ENCODE measurements around the gene FAM3C.

GRCh38 chr7:121371883-121372282, 24.2 kb downstream of the FAM3C start:
- TF ChIP-seq CTCF (IDR thresholded peaks at IDR 0.05 in 2 of 3, conservative IDR thresholded peaks at IDR 0.05 in 1 of 3; ENCODE audit: borderline replicate concordance in 1 of 3, insufficient read depth in 1 of 3, low read depth in 2 of 3, low read length in 2 of 3) (no peak), EZH2phosphoT487 (IDR thresholded peaks at IDR 0.05; ENCODE audit: borderline replicate concordance) (no peak), POLR2A (IDR thresholded peaks at IDR 0.05; ENCODE audit: borderline replicate concordance, extremely low read depth, insufficient read depth, insufficient read length) (no peak), EGR1 (IDR thresholded peaks at IDR 0.05; ENCODE audit: low read depth) (no peak), MAX (IDR thresholded peaks at IDR 0.05) (no peak), EZH2 (IDR thresholded peaks at IDR 0.05) (no peak), ZFX (IDR thresholded peaks at IDR 0.05) (no peak), ATF3 (IDR thresholded peaks at IDR 0.05) (no peak), CEBPB (IDR thresholded peaks at IDR 0.05; ENCODE audit: low read depth) (no peak), RAD21 (IDR thresholded peaks at IDR 0.05; ENCODE audit: low read depth) (no peak), TCF7L2 (IDR thresholded peaks at IDR 0.05; ENCODE audit: borderline replicate concordance, extremely low read depth, insufficient read depth, insufficient read length) (no peak), ZNF274 (IDR thresholded peaks at IDR 0.05; ENCODE audit: low read depth, low read length) (no peak), JUND (IDR thresholded peaks at IDR 0.05) (no peak)
